Upper lobe of left lung (tissue), 4 donors: ENCODE measurements around the gene ALDH9A1.

ENCODE experiments used
- CTCF ChIP-seq, 6 experiments: fragments of 450-650 bp in 4 of 6; fragments of 200-600 bp in 2 of 6; sonication (generic) in 2 of 6; IDR thresholded peaks; one replicate each; pipeline ENCODE4 v1.5.1; 2016 to 2019; ENCODE audit warnings: antibody characterized with exemption in 6 of 6
- POLR2A ChIP-seq, 4 donors: fragments of 450-650 bp; IDR thresholded peaks; one replicate each; pipeline ENCODE4 v1.5.1; 2016 to 2017; ENCODE audit warnings: antibody characterized with exemption in 4 of 4, mild to moderate bottlenecking in 2 of 4

GRCh38 chr1:165628147-165628822 lies 70.1 kb downstream of the ALDH9A1 start:
- TF ChIP-seq CTCF (IDR thresholded peaks at IDR 0.05) (no peak), POLR2A (IDR thresholded peaks at IDR 0.05) (no peak)
